Erythroblast (primary cell): Measurements from ENCODE around the gene UHRF2.

Source experiments
- GATA1 ChIP-seq: IDR thresholded peaks from 2 replicates; pipeline ENCODE4 v1.6.1; 2011; ENCODE audit warnings: low read depth, mild to moderate bottlenecking, control low read depth, low read length, moderate library complexity
- POLR2A ChIP-seq: IDR thresholded peaks from 2 replicates; pipeline ENCODE4 v1.6.1; 2011; ENCODE audit warnings: mild to moderate bottlenecking, low read length

- TF ChIP-seq POLR2A (no peak), GATA1 (no peak)
Measured at GRCh38 chr9:6552033-6552432, 139.0 kb downstream of the UHRF2 start.
